Measurements from ENCODE around the gene COPB2. TPM values are rescaled to one million over a fixed set of nuclear protein-coding genes. Genes with fewer than 3 reads are reported as not detected.

COPB2 gene
- total RNA-seq, 1 experiment from 2014 or later: 119 TPM

GRCh38 chr3:139323146-139323545 is 66.3 kb downstream of the COPB2 start:
- no peak overlapping the region for H3K4me2 ChIP-seq (ENCODE audit: low read length)
- BruUV-seq (replicated peaks): no TSS peak
- ChIA-PET CTCF (interaction anchor here (1.2 kb wide), 1 partner anchor 211 kb away, joined by 3 read pairs; no protein-coding TSS in a partner anchor), POLR2A (interaction anchor here (15.9 kb wide), 1 partner anchor 22 kb away, joined by 198 read pairs; no protein-coding TSS in a partner anchor), RAD21 (ENCODE audit: low non-redundant PET in 1 of 2, low total read pairs in 2 of 2, uncharacterized antibody in 2 of 2, unreplicated experiment in 2 of 2) (no interaction called here)
- no peaks in the 10 kb centered on the region for H4K20me1 ChIP-seq (ENCODE audit: insufficient read depth)
- no peaks in the 10 kb centered on the region for H3K9me2 ChIP-seq (ENCODE audit: insufficient read depth)
- H2AFZ ChIP-seq (ENCODE audit: low read depth, low read length, poor library complexity, severe bottlenecking): no peak overlapping the region
- DNase-seq (ENCODE audit: low read depth, low spot score): no peak
- intact Hi-C loops (cut with micrococcal nuclease): loop anchor here (10.0 kb wide), 1 partner anchor 848 kb away; no protein-coding TSS in a partner anchor
- no peak for ATAC-seq
- TF ChIP-seq ZFX (IDR thresholded peaks at IDR 0.05) (no peak), SRF (IDR thresholded peaks at IDR 0.05; ENCODE audit: low read depth) (no peak), RAD21 (IDR thresholded peaks at IDR 0.05; ENCODE audit: low read depth) (no peak), REST (IDR thresholded peaks at IDR 0.05; ENCODE audit: low read depth) (no peak), POLR2A (IDR thresholded peaks at IDR 0.05; ENCODE audit: borderline replicate concordance, extremely low read depth, insufficient read depth, insufficient read length) (no peak), SP1 (IDR thresholded peaks at IDR 0.05; ENCODE audit: low read depth) (no peak), ATF3 (IDR thresholded peaks at IDR 0.05) (no peak), MAX (IDR thresholded peaks at IDR 0.05) (no peak), CTCF (IDR thresholded peaks at IDR 0.05 in 2 of 3, conservative IDR thresholded peaks at IDR 0.05 in 1 of 3; ENCODE audit: borderline replicate concordance in 1 of 3, insufficient read depth in 1 of 3, low read depth in 2 of 3, low read length in 2 of 3) (no peak), ZNF274 (IDR thresholded peaks at IDR 0.05; ENCODE audit: low read depth, low read length) (no peak), JUND (IDR thresholded peaks at IDR 0.05) (no peak), ZBTB33 (IDR thresholded peaks at IDR 0.05; ENCODE audit: extremely low read depth, insufficient replicate concordance, low read length) (no peak)
- no peaks in the 10 kb centered on the region for H3K36me3 ChIP-seq (ENCODE audit: control insufficient read depth in 1 of 2, insufficient read depth in 2 of 2, low read length in 2 of 2)
- H3K79me2 ChIP-seq (ENCODE audit: insufficient read depth, low read length): no peaks in the 10 kb centered on the region
- H3K4me1 ChIP-seq (ENCODE audit: control insufficient read depth in 1 of 2, insufficient read depth in 2 of 2, low read length in 2 of 2): peaks cover 54 to 68% of the 10 kb centered on the region in 2 experiments
- H3K4me3 ChIP-seq (replicated peaks in 1 of 2; ENCODE audit: low read depth in 1 of 2, low read length in 2 of 2): no peak overlapping the region
- no peak overlapping the region for H3K27ac ChIP-seq (ENCODE audit: low read depth, low read length)
- H3K27me3 ChIP-seq (ENCODE audit: insufficient read depth, low read length): no peaks in the 10 kb centered on the region
- no peaks in the 10 kb centered on the region for H3K9me3 ChIP-seq (ENCODE audit: control insufficient read depth in 1 of 2, insufficient read depth in 1 of 2, low read depth in 1 of 2, low read length in 2 of 2)
- no peak overlapping the region for H3K9ac ChIP-seq (ENCODE audit: low read length)
